Measurements from ENCODE around the gene IGF1R.

Gene IGF1R

DNA sequence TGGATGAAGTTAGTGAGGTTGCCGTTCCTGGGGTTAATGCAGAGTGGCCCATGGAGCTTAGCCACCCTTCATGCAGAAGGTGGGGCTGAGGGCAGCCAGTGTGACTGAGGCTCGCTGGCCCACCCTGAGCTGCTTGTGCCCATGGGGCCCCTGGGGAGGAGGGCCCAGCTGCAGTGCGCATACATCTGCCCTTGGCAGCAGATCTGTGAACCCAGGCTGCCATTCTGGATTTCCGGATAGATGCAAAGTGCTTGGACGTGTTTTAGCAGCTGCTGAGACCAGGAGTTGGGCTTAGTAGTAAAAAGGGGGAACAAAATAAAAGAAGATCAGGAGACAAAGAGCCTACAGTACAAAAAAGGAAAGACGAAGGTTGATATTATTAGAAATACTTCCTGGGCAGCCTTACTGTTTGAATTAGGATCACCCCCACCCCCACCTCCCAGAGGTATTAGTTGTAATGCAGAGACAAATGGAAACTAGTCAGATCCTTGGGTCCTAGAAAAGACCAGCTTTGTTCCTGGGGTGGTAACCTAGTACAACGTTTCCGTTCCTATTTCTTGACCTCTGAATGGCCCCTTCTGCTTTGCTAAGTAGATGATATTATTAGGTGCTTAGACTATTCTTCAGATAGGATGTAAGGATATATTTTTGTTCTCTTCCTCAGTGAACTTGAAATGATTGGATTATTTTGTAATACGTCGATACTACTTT lies 70.2 kb downstream of the IGF1R start:
- H3K4me3 ChIP-seq (IDR thresholded peaks at IDR 0.05; ENCODE audit: insufficient read depth, low read depth, low read length), result no peak overlapping the region
- H3K4me2 ChIP-seq, result no peak overlapping the region
- H3K4me1 ChIP-seq (ENCODE audit: low read depth, poor library complexity, severe bottlenecking), result peaks cover 18% of the 10 kb centered on the region
- TF ChIP-seq CTCF (conservative IDR thresholded peaks at IDR 0.05; ENCODE audit: low read depth, low read length), result no peak
- H3K79me2 ChIP-seq (ENCODE audit: insufficient read depth, low read depth), result peaks cover 100% of the 10 kb centered on the region
- no peak overlapping the region for H3K27ac ChIP-seq
- no peaks in the 10 kb centered on the region for H3K27me3 ChIP-seq (ENCODE audit: insufficient read depth, low read depth)
- H3K9ac ChIP-seq, result no peak overlapping the region
- no peaks in the 10 kb centered on the region for H3K36me3 ChIP-seq (ENCODE audit: insufficient read depth)
- H2AFZ ChIP-seq (ENCODE audit: low read depth), result no peak overlapping the region
- peaks cover 25% of the 10 kb centered on the region for H4K20me1 ChIP-seq (ENCODE audit: insufficient read depth)

DNA sequence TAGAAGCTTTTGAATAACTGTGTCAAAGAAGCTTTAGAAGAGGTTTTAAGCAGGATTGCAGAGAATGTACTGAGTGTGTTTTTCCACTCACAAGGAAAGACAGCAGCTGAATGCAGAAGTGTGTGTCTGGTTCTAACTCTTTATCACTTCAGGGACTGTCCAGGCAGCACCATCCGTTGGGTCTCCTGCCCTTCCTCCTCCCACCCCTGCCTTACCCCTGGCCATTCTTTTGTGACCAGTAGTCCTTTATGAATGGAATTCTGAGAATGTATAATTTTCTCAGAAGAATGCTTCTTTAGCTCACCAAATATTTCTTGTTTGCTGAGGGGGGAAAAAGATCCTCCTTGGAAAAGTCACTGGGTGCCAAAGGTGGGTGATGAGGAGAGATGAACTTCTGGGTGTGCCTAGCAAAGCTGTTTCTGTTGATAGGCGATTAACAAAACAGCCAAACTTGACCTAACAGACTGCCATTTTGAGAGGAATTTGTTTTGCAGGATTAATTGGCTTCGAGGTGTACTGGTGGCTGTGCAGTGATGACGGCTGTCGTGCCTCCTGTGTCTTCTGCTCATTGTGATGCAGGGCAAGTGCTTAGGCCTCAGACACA lies 70.9 kb downstream of the IGF1R start:
- Histone ChIP-seq H3K4me2 (no peak overlapping the region), H3K9ac (no peak overlapping the region), H3K27ac (no peak overlapping the region), H3K4me1 (ENCODE audit: low read depth, poor library complexity, severe bottlenecking) (peaks cover 11% of the 10 kb centered on the region), H3K27me3 (ENCODE audit: insufficient read depth, low read depth) (no peaks in the 10 kb centered on the region), H3K79me2 (ENCODE audit: insufficient read depth, low read depth) (peaks cover 100% of the 10 kb centered on the region), H3K4me3 (IDR thresholded peaks at IDR 0.05; ENCODE audit: insufficient read depth, low read depth, low read length) (no peak overlapping the region), H3K36me3 (ENCODE audit: insufficient read depth) (no peaks in the 10 kb centered on the region), H4K20me1 (ENCODE audit: insufficient read depth) (peaks cover 20% of the 10 kb centered on the region), H2AFZ (ENCODE audit: low read depth) (no peak overlapping the region)
- TF ChIP-seq CTCF (conservative IDR thresholded peaks at IDR 0.05; ENCODE audit: low read depth, low read length), result no peak

GRCh38 chr15:98720031-98720430 lies 71.7 kb downstream of the IGF1R start:
- H3K4me2 ChIP-seq, result no peak overlapping the region
- H3K79me2 ChIP-seq (ENCODE audit: insufficient read depth, low read depth), result peaks cover 99% of the 10 kb centered on the region
- peaks cover 6% of the 10 kb centered on the region for H3K4me1 ChIP-seq (ENCODE audit: low read depth, poor library complexity, severe bottlenecking)
- no peak overlapping the region for H2AFZ ChIP-seq (ENCODE audit: low read depth)
- no peak for TF ChIP-seq CTCF (conservative IDR thresholded peaks at IDR 0.05; ENCODE audit: low read depth, low read length)
- no peak overlapping the region for H3K9ac ChIP-seq
- H3K27ac ChIP-seq, result no peak overlapping the region
- H3K4me3 ChIP-seq (IDR thresholded peaks at IDR 0.05; ENCODE audit: insufficient read depth, low read depth, low read length), result no peak overlapping the region
- H3K36me3 ChIP-seq (ENCODE audit: insufficient read depth), result no peaks in the 10 kb centered on the region
- no peaks in the 10 kb centered on the region for H3K27me3 ChIP-seq (ENCODE audit: insufficient read depth, low read depth)
- H4K20me1 ChIP-seq (ENCODE audit: insufficient read depth), result peaks cover 12% of the 10 kb centered on the region

GRCh38 chr15:98720577-98721565 lies 72.5 kb downstream of the IGF1R start:
- no peaks in the 10 kb centered on the region for H3K36me3 ChIP-seq (ENCODE audit: insufficient read depth)
- H3K9ac ChIP-seq, result no peak overlapping the region
- H3K79me2 ChIP-seq (ENCODE audit: insufficient read depth, low read depth), result peaks cover 98% of the 10 kb centered on the region
- H3K27ac ChIP-seq, result no peak overlapping the region
- peaks cover 5% of the 10 kb centered on the region for H4K20me1 ChIP-seq (ENCODE audit: insufficient read depth)
- H3K27me3 ChIP-seq (ENCODE audit: insufficient read depth, low read depth), result no peaks in the 10 kb centered on the region
- H3K4me3 ChIP-seq (IDR thresholded peaks at IDR 0.05; ENCODE audit: insufficient read depth, low read depth, low read length), result no peak overlapping the region
- peaks cover 6% of the 10 kb centered on the region for H3K4me1 ChIP-seq (ENCODE audit: low read depth, poor library complexity, severe bottlenecking)
- TF ChIP-seq CTCF (conservative IDR thresholded peaks at IDR 0.05; ENCODE audit: low read depth, low read length), result no peak
- H2AFZ ChIP-seq (ENCODE audit: low read depth), result no peak overlapping the region
- no peak overlapping the region for H3K4me2 ChIP-seq

All from KMS-11 (cell line).